DMS114 treated with DMSO at 0.1 percent for 48 hours (cell line): ENCODE results near the gene TTLL6.

ENCODE experiments used
- DNase-seq: peaks from one replicate; lab custom pipeline; 2025; ENCODE audit not compliant: unreplicated experiment; lab: John Stamatoyannopoulos, UW

The TTLL6 gene

GRCh38 chr17:48761114-48761513 lies 55.9 kb downstream of the TTLL6 start:
- no peak for DNase-seq

DNA sequence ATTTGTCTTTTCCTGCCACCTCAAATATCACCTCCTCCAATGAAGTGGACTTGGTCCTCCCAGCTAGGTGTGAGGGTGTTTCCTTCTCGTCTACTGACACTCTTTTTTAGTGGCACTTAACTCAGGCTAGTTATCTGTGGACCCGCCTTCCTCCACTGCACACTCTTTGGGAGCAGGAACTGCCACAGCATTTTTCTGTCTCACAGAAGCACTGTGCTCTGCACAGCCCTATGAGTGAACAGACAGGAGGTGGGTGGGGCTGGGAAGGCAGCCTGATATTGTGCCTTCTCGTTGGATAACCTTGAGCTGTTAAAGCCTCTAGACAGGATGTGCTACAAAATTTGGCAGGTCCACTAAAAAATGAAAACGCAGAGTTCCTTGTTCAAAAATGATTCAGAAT lies 56.6 kb downstream of the TTLL6 start:
- DNase-seq: no peak

DNA sequence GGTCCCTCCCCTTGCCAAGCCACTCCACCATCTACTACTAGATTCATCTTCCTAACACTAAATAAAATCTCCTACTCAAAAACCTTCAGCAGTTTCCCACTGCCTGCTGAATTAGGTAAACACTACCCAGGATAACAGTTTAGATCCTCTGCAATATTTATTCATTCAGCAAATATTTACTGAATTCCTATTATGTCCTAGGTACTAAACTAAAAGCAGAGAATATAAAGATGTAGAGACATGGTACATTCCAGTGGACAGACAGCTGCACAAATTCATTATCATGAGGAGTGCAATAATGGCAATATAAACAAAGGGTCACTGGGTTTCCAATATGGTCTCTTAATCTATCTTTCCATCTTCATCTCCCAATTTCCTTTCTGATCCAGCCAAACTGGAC lies 57.7 kb downstream of the TTLL6 start:
- DNase-seq: no peak

GRCh38 chr17:48757524-48757961 lies 59.5 kb downstream of the TTLL6 start:
- no peak for DNase-seq

DNA sequence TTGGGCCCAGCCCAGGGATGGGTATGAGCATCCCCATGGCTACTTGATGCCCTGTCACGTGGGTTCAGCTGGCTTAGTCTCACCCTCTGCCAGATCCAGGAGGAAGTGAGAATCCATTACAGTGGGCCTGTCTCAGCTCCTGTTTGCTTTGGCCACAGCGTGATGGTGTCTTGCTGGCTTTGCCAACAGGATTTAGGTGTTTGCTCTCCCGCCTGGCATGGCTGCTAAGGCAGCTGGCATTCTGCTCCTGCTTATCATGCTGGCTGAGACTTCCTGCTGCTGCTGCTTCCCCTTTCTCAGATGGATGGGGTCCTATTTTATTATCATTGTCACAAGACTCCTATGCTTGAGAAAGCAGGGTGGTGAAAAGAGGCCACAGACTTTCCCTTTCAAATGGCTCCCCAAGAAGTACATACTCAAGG lies 60.2 kb downstream of the TTLL6 start:
- no peak for DNase-seq

DNA sequence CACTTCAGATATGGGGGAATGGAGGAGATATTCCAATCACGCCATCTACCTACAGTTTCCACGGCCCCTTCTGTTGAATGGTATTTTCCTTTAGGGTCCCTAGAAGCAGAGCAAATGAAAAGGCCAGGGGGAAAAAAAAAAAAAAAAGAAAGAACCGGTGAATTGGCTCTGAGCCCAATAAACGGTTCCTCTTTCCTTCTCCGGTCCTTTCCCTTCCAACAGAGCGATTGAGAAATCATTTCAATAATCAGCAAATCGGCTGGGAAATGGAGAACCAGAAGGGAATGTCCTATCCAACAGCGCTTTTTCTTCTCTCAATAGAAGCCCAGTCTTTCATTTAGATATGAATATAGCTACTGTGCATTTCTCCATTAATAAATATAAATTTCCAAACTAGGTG lies 61.7 kb downstream of the TTLL6 start:
- no peak for DNase-seq

GRCh38 chr17:48754500-48755261 lies 62.3 kb downstream of the TTLL6 start:
- no peak for DNase-seq

DNA sequence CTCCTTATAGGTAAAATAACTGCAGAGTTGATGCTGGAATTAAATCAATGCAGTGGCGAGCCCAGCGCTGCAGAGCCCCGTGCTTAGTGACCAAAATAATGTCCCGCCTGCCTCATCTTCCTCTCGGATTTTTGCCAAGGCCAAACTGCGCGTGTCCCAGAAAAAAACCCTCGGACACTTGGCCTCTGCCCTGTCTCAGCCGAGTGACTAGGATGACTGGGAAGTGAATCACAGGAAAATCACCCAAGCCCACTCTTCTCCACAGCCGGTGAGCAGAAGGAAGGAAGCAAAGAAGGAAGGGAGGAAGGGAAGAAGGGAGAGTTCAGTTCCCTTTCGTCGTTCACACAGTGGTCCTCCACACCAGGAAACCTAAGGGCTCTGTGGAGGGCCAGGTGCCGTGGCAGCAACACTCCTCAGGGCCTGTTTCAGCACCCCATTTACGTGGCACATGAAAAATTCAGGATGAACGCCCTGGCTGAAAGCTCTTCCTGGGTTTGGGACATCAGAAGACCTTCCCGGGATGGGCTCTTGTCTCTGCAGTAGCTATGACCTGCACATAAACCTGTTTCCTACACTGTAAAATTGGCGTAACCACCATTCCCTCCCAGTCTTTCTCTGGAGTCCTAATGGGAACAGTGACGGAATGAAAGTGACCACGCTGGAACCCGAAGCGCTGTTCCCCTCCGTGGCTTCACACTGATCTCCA lies 63.1 kb downstream of the TTLL6 start:
- no peak for DNase-seq

- DNase-seq: no peak
Observed at GRCh38 chr17:48752399-48753288, 64.4 kb downstream of the TTLL6 start.

GRCh38 chr17:48751733-48752398 lies 65.2 kb downstream of the TTLL6 start:
- no peak for DNase-seq

DNA sequence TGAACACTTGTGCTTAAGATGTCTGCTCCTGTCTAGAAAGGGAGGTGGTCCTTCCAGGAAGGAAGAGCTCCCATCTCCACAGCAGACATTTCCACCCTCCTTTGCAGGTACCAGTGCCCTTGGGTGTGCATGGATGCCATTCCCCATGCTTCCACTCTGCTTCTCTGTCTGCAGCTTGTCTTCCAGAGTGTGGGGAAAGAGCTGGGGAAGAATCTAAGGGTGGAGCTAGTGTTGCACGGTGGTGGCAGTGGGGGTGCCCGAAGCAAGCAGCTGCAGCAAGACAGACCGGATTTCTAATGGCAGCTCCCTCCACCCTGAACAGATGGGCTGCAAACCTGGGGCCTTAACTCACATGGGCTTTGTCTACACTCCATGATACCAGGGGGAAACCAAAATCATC lies 65.9 kb downstream of the TTLL6 start:
- DNase-seq: no peak

DNA sequence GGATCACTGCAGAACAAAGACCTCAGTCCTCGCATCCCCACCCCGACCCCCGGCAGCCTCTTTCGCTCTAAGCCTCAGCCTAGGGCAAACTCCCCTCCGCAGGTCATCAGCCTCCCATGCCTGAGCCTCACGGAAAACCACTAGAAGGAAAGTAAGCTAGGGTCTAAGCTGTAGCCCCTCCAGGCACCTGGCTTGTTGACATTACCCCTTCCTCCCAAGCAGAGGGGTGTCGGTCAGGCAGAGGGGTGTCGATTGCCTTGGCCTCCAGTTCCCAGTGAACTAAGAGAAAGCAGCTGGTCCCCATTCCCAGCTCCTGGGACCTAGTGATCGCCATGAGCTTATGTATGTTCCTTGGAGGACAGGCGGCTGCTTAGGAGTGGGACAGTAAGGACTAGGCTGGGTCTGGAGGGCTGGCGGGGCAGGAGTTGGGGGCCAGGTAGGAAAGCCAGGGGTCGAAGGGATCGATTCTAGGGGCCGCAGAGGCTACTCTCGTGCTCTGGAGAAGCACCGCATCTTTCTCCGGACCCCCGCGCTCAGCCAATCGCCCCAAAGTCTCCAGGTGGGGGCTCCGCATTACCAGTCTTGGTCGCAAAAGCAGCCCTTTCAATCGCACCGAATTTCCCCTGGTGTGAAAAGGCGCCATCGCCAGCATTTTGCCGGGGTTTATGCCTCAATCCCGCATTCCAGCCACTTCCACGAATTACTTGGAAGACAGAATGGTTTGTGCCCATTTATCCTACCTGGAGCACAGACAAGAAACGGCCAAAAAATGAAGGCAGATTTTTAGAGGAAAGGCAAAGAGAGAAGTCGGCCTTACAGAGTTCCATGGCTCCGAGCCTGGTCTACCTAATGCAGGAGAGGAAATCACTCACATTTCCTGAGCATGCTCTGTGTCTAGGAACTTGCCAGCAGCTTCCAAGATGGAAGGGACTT lies 67.1 kb downstream of the TTLL6 start:
- DNase-seq: no peak

- DNase-seq: no peak
Observed at GRCh38 chr17:48748718-48749566, 68.1 kb downstream of the TTLL6 start.

GRCh38 chr17:48747445-48748363 lies 69.3 kb downstream of the TTLL6 start:
- DNase-seq: no peak

- no peak for DNase-seq
Observed at GRCh38 chr17:48746916-48747444, 70.0 kb downstream of the TTLL6 start.

GRCh38 chr17:48745381-48746275 lies 71.4 kb downstream of the TTLL6 start:
- DNase-seq: no peak

GRCh38 chr17:48740537-48740936 lies 76.5 kb downstream of the TTLL6 start:
- no peak for DNase-seq
